Skin of body (tissue), 2 donors: Measurements from ENCODE around the gene LAPTM5. TPM values are rescaled to one million over a fixed set of nuclear protein-coding genes. Genes with fewer than 3 reads are reported as not detected.

Experiments
- DNase-seq: peaks from one replicate; lab custom pipeline; 2025; lab: John Stamatoyannopoulos, UW
- total RNA-seq: library from RNA; depleted of rRNA; stranded (reverse); fragments of >200 nt; gene quantifications from one replicate; pipeline ENCODE4 v1.2.3, GENCODE V29; 2014

The LAPTM5 gene
- total RNA-seq, 1 donor from 2014 or later = 16.8 TPM

DNA sequence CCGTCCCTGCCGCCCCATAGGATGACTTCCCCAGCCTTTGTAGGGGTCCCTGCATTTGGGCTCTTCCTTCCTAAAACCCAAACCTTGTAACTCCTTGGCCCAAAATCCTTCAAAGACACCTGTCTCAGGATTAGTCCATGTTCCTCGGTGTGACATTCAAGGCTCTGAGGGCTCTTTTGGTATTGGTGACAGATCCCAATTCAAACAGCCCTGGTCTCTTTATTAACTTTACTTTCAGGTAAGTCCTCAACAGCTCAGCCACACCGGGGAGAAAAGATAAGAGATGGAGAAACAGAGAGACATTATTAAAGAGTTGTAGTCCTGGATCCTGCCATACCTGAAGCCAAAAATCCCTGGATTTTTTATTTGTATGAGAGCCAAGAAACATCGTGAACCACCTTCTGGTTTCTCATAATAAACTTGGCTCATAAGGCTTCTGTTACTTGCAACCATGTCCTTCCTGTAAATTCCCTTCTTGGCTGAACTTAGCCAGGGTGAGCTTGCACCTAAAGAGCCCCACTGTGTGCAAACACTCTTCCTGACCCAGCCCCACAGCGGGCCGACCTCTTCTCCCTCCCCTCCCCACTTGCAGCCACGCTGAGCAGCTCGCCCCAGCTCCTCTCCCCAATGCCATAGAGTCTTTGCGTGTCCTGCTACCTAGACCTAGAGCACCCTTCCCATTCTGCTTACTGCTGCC is 26.3 kb downstream of the LAPTM5 start:
- no peak for DNase-seq

DNA sequence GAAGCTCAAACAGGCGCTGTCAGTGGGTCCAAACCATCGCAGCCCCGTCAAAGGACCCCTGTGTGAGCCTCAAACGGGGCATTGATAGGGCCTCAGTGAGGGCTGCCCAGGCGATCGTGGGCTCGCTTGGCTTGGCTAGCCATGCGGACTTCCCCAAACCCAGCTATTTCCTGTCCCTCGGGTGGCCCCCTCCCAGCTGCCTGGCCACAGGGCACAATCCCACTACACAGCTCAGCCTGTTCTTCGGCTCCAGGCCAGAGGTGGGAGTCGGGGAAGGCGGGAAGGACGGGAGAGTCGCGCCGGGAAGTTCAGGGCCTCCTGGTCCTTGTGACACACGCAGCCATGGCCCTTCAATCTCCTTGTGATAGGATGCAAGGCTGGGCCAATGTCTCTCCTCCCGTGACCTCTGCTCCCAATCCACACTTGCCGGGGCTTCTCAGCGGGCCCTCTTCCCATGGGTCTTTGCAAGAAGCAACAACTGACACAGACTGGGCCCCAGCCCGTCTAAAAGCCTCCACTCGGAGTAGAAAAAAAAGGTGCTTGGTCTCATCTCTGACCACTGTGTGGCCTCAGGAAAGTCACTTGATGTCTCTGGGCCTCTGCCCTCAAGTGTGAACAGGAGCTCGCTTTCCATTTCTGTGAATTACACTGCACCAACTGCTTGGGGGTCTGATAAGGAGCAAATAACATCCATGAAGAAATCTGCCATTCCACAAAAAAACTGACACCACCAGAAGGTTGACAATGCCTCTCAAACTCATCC is 27.0 kb downstream of the LAPTM5 start:
- DNase-seq = no peak

DNA sequence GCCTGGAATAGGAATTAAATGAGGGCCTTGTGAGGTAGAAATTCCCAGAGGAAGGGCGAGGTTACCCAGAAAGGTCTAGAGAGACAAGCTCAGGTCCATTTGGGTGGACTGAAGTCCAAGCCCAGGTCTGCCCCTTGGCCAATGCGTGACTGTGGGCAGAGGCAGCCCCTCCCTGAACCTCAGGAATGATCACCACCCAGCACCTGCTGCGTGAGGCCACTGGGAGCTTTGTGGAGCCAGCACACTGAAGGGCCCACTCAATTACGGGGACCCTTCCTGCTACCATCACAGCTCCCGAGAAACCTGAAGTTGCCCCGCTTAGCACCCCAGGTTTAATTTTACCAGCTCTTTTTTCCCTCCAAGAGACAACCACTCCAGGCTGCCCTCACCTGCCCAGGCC is 27.7 kb downstream of the LAPTM5 start:
- no peak for DNase-seq

DNA sequence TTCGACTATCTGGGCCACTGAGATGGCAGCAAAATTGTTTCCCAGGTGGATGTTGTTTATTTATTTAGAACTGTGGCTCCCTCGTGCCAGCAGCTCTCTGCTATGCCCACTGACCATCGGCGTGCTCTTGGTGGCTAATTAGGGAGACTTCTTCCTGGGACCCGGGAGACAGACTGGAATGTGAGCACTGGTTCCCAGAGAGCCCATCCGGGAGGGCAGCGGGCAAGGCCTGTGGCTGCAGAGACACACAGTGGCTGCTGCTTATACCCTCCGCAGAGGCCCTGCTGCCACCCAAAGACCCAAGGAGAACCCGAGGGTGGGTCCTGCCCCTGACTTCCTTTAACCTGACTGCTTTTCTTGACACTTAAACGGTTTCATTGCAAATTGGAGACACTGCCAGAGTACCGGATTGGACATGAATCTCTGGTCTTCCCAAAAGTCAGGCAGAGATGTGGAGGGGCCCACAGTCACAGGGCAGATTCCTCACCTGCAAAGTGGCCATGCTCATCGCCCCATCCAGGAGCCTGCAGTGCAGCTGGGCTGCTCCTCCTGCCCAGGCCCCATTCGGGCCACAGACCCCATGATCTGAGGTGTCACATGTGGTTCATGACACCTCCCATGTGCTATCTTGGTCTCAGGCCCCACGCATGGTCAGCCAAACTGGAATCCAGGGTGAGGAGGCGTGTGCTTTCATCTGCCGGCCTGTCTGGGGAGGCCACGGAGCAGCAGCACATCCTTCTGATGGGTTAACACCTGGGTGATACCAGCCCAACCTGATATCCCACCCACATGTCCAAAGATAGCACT is 28.5 kb downstream of the LAPTM5 start:
- DNase-seq = no peak

DNA sequence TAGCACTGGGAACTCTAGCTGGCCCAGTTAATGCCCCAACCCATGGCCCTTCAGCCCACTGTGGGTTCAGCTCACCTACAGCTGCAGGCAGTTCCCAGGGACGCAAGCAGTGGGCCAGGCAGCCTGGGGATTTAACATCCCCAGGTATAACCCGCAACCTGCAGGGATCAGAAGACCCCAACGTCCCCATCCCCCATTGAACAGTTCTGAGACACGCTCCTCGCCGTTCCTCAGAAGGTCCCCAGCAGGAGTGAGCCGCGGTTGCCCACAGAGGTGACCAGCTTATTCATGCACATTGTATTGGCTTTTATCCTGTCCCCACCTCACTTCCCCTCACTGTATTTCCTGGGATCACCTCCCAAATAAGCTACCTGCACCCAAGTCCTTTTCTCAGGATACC is 29.2 kb downstream of the LAPTM5 start:
- no peak for DNase-seq

DNA sequence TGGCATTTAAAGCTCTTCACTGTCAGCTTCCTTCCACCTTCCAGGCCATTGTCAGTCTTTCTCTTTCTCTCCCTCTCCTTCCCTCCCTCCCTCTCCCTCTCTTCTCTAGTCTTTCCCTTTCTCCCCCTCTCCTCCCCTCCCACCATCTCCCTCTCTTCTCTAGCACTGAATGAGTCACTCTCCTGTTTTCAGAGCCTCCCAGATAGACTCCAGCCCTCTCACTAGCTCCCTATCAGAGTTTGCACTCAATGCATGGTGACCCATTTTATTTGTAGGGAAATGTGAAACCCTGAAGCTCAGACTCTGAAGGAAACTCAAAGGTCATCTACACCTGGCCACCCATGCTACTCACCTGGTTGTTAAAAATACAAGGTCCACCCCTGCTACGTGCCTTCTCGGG is 29.8 kb downstream of the LAPTM5 start:
- DNase-seq = no peak

DNA sequence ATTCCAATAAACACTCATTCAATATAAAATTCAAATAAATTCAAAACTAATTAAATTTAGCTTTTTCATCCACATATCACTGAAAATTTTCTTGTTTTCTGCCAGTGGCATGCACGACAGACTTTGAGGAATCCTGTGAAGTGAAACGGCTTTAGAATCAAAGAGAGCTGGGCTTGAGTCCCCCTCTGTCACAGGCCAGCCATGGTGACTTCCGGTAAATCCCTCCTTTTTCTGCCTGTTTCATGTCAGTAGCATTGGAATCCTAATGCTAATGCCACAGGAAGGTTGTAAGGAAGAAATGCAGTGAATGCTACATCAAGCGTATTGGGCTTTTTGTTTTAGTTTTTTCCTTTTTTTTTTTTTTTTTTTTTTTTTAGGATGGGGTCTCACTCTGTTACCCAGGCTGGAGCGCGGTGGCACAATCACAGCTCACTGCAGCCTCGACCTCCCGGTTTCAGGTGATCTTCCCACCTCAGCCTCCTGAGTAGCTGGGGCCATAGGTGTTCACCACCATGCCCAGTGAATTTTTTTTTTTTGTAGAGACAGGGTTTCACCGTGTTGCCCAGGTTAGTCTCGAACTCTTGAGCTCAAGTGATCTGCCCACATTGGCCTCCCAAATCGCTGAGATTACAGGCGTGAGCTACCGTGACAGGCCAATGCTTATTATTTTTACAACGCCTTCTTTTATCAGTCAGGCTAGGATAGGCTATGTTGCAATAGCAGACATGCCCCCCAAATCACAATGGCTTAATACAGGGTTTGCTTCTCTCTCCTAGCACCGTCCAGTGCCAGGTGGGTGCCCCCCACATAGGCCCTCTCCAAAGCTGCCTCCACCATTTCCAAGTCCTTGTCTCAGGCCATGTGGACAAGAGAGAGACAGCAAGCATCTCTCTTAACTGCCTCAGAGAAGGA is 30.5 kb downstream of the LAPTM5 start:
- no peak for DNase-seq

DNA sequence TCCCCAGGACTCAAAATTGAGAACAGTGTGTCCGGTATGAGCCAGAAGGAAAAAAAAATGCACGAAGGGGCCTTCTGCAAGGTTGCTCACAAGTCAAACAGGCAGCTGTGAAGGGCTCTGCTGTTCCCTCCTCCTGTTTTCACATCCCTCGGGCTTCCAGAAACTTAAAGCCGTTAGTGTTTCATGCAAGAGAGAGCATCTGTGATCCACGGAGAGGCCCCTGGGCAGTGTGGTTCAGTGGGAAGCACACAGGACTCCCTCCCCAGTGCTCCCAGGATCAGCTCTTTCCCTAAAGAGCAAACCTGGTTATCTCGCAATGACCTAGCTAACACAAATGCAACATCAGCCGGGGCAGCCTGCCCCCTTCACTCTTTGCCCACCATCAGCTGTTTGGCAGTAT is 31.3 kb downstream of the LAPTM5 start:
- peak; percentile 44 for DNase-seq

DNA sequence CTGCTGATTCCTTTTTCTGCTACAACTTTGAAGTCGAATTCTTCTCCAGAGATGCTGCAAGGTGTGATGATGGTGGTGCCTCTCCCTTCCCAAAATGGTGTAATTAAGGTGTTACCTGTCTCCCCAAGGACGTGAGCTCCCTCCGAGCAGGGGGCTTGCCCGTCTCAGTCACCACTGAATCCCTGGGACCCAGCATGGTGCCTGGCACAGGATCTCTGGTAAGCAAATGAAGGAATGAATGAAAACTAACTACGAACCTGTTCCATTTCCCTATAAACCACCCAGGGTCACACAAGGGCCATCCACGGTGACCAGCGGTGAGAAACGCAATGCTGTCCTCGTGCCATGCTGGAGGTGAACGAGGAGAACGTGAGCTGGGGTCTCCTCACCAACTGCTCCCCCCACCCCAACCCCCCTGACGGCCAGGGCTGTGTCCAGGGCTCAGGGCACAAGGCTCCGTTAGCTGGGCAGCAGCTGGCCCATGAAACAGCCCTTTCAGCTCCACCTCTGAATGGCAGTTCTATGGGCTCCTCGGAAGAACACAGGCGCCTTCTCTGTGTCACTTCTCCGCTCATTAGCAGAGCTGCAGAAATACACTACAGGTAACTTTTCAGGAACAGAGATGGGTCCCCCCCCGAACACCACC is 32.0 kb downstream of the LAPTM5 start:
- DNase-seq = no peak

DNA sequence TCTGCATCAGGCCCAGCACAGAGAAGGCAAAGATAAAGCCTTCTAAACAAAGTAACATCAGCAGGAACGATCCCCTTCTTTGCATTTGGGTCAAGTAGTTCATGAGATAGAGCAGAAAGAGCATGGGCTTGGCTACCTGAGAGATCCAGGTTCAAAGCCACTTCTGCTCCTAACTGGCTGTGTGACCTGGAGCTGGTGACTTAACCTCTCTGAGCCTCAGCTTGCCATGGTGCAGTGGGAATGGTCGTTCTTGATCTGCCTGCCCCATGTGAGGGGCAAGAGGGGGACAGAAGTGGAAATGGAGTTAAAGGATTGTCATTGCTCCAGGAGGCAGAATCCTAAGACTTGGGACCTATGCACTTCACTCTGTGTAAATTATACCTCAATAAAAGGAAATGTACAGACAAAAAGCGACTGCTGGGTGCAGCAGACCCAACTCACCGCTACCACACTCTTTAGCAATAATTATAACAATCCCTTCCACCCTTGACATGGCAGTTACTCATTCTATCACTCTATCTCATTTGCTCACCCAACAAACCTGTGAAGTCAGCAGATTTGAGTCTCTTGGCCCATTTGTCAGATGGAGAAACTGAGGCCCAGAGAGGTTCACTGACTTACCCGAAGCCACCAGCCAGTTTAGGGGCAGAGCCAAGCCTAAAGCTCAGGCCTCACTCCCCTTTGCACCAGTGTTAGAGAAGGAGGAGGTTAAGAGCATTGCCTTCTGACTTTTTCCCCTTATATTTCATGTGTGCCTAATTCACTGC is 32.7 kb downstream of the LAPTM5 start:
- no peak for DNase-seq

DNA sequence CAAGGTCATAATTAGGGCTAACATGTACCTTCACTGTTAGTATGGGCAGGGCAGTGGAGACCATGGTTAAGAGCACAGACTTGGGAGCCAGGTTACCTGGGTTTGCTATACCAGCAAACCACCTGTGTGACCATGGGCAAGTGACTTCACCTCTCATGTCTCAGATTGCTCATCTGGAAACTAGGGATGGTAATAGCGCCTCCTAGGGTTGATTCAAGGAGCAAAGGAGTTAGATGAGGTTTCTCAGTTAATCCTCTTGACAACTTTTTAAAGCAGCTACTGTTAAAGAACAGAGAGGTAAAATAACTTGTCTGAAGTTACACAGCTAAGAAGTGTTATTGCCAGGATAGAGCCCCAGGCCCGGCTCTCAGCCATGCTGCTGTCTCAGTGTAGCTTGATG is 33.4 kb downstream of the LAPTM5 start:
- DNase-seq = no peak

DNA sequence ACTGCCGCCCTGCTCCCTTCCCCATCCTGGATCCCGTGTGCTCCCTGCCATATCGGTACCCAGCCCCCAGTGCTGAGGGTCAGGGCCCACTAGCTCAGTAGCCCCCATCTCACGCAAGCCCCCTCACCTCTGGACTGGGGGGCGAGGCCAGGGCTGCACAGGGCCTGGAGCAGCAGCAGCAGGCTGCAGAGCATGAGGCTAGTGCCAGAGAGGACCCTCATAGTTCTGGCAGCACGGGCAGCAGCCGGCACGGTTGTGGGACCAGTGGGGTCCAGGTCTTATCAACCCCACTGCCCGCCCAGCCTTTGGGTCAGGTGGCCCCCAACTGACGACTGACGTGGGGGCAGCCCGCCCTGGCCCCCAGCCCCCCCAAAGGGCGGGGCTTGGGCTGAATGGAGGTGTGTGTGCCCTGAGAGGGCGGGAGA is 34.2 kb downstream of the LAPTM5 start, which contains the start of gene MATN1:
TSS of gene MATN1 (minus strand) at position 255 of the 425 bp plus-strand sequence. CDS start at position 221, 34 bp downstream.
- DNase-seq = no peak

DNA sequence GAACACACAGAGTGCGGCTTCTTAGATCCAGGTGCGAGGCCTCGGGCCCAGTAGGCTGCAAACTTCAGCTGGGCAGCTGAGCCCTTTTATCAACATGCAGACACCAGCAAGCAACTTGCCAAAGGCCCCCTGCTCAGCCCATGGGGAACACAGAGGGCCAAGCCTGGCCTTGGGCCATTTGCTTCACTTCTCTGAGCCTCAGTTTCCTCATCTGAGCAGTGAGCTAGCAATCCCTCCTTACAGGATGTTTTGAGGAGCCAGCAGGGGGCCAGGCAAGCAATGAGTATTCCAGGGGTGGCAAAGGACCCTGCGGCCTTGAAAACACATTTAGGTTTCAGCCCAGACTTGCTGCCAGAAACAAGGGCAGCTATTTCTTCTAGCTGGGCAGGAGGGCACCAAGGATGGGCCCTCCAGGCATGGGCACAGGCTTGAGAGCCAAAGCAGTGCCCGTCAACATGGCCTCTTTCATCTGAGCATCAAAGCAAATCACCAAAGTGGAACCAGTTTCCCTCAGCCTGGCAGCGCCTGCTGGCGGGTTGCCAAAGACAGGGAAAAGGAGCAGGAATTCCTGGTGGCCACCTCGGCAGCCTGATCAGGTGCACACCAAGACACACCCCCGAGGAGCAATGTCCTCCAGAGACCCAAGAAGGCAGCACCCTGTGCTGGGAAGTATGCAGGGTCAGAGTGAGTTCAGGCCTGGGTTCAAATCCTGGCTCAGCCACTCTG is 35.6 kb downstream of the LAPTM5 start:
- DNase-seq = no peak

DNA sequence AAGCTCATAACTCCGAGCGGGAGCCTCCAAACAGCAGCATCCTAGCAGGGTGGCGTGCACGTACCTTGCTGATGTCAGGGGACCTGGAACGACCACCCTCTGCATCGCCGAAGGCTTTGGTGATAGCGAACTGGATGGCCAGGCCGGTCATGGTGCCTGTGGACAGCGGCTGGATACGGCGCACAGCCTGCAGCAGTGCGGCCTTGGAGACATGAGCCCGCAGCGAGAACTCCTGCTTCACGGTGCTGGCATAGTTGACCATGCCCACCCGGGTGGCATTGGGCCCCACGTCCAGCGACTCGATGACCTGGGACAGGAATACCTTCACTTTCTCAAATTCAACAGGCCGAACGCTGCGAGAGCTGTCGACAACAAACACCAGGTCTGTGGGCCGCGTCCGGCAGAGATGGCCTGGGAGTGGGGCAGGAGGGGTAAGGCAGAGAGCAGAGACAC is 36.2 kb downstream of the LAPTM5 start:
- no peak for DNase-seq

DNA sequence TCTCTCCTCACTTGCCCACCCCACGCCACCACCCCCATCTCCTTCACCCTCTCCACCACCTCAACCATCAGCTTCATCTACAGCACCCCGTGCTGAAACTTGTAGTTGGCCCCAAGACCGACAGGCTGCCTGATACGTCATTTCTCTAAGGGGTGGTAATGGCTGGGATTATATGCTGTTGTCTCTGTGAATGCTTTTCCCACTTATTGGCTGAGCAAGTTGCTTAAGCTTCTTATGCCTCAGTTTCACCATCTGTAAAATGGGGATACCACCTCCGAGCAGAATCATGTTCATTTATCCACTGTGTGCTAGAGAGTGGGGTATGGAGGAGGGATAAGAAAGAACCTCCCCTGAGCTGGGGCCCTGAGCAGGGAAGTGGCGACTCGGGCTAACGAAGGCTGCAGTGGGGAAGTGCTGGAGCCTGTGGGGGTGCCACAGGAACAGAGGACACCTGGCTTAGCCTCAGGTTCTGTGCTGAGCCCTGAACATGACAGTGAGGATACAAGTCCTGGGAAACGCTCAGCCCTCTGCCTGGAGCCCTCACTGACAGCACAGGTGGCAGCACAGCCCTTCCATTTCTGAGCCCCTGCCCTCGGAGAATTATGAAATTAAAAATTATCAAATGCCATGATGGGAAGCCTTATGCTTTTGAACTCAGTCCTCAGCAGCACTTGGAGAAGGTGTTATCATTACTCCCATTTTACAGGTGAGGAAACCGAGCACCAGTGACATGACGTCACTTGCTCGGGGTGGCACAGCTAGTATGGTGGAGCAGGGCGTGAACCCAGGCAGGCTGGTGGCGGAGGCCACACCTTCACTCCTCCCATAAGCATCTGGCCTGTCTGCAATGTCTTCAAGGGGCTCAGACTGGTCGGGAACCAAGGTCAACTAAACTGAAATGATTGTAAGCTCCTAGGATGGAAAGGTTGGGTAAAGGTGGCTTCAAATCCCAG is 37.0 kb downstream of the LAPTM5 start:
- no peak for DNase-seq

DNA sequence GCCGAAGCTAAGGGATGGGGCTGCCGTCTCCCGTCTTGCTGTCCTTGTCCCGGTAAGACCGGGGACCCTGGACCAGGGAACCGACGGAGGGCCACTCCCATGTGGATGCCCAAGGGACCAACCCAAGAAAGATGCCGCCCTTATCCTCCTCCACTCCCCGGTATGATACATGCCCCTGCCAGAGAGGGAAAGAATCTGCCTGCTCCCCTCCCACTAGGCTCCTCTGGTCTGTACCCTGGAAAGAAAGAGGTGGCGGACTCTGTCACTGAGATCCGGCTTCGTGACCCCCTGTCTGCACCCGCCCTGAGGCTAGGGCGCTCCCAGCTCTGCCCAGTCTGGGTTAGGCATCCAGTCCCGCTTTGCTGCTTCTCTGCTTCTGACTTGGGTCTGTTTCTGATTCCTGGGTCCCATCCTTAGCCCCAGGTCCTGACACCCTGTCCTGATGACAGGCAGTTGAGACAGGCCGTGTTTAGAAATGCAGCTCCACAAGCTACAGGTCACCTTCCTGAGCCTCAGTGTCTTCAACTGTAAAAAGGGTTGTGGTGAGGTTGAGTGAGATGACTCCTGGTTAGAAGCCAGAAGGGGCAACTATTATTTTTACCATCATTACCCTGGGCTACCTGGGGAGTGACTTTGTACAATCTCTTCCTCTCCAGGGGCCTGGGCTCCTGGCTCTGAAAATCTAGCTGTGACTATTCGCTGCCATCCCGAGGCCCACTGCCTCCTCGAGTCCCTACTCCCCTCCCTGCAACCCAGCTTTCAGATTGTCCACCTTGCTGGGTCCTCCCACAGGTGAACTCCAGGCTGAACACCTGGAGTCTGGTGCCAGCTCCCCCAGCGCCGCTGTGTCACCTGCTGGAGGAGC is 37.9 kb downstream of the LAPTM5 start:
- DNase-seq = no peak
